Sigmoid colon (tissue), 4 donors: Measurements from ENCODE around the gene DEFB131B.
"Not testable (repeated sequence)": the region's sequence is repeated elsewhere in the genome, so short reads cannot be mapped to it uniquely, and the experiment has no call there.

ENCODE experiments used
- EP300 ChIP-seq, 4 donors: sonication (generic); formaldehyde crosslinking; IDR thresholded peaks; one replicate each; pipeline ENCODE4 v1.6.1; 2017; ENCODE audit warnings: antibody characterized with exemption in 4 of 4
- POLR2A ChIP-seq, 2 donors: fragments of 450-650 bp; IDR thresholded peaks; one replicate each; pipeline ENCODE4 v1.6.1; 2016; ENCODE audit warnings: antibody characterized with exemption in 2 of 2, mild to moderate bottlenecking in 2 of 2, moderate library complexity in 2 of 2

- not testable (repeated sequence) for TF ChIP-seq EP300, POLR2A (IDR thresholded peaks at IDR 0.05)
These were observed 34.9 kb upstream of the DEFB131B start for GRCh38 chr11:71843355-71843754.
